ENCODE measurements around the gene SIRT1.

- TF ChIP-seq CBX3 (IDR thresholded peaks at IDR 0.05; ENCODE audit: borderline replicate concordance, low read depth), result no peak
- TF ChIP-seq TAF1 (IDR thresholded peaks at IDR 0.05; ENCODE audit: borderline replicate concordance, low read depth, low read length), result no peak
- no peak for TF ChIP-seq IKZF1 (conservative IDR thresholded peaks at IDR 0.05)
- TF ChIP-seq CTCF (IDR thresholded peaks at IDR 0.05 in 2 of 3, conservative IDR thresholded peaks at IDR 0.05 in 1 of 3; ENCODE audit: control insufficient read depth in 2 of 3, extremely low read depth in 1 of 3, insufficient read depth in 1 of 3, low read depth in 3 of 3, low read length in 3 of 3), result no peak
Observed at GRCh38 chr10:67943917-67944316, 59.5 kb downstream of the SIRT1 start.
